HG03095 (cell line): ENCODE results near the gene CDK5.
"Not testable (repeated sequence)": the region's sequence is repeated elsewhere in the genome, so short reads cannot be mapped to it uniquely, and the experiment has no call there.

Source experiments
- ATAC-seq: cut with Tn5 transposase; IDR thresholded peaks from one replicate; pipeline ENCODE4 v1.9.1; 2021; ENCODE audit warnings: moderate library complexity; ENCODE audit not compliant: unreplicated experiment

Gene CDK5

GRCh38 chr7:151058781-151059366 is 1.2 kb upstream of the CDK5 start:
- ATAC-seq: no peak

- ATAC-seq: peak; percentile 89
Measured at GRCh38 chr7:151057989-151058780, 488 bp upstream of the CDK5 start.

DNA sequence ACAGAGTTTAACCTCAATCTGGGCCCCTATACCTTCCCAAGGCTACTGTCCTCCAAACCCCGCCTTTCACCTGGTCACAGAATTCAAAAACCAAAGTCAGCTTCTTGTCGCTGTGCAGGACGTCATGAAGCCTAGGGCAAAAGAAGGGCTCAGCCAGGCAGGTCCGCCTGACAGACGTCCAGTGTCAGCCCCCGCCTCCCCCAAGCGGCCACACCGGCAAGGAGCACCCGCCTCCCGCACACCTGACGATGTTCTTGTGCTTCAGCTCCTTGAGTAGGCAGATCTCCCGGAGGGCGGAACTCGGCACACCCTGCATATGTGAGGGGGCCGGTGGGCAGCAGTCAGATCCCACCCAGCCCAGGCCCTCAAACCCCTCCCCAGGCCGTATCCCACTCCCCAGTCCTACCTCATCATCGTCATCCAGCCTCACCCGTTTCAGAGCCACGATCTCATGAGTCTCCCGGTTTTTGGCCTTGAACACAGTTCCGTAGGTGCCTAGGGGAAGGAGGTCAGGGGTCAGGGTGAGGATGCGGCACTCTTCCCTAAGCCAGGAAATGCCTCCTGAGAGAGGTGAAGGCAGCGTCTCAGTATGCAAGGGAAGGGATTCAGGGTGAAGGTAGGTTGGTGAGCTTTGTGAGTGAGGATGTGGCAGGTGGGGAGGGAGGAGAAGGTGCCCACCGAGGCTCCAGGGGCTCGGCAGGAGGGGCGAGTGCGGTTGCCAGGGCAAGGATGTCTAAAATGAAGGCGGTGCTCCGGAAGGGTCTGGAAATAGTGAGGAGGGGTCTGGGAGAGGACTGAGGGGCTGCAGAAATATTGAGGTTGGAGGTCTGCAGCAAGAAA is 811 bp downstream of the CDK5 start:
- no peak for ATAC-seq

- ATAC-seq: no peak
Measured at GRCh38 chr7:151056283-151056665, 1.4 kb downstream of the CDK5 start.

DNA sequence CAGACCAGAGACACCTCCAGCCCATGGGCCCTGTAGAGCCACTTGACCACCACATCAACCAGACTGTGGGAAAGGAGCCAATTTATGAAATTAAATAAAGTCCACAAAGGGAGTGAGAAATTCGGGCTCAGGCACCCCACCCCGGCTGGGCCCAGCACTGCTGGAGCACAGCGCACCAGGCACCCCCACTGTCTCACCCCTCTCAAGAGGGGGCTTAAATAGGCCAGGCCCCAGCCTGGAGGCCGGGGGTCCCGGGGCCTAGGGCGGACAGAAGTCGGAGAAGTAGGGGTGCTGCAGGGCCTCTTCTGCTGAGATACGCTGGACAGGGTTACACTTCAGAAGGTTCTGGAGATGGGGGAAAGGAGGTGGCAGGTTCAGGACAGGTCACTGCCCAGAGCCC is 3.9 kb downstream of the CDK5 start:
- no peak for ATAC-seq

- ATAC-seq: no peak
Measured at GRCh38 chr7:151053096-151053495, 4.6 kb downstream of the CDK5 start.

- no peak for ATAC-seq
Measured at GRCh38 chr7:151051108-151051507, 6.6 kb downstream of the CDK5 start.

- no peak for ATAC-seq
Measured at GRCh38 chr7:151048911-151049463, 8.7 kb downstream of the CDK5 start.

DNA sequence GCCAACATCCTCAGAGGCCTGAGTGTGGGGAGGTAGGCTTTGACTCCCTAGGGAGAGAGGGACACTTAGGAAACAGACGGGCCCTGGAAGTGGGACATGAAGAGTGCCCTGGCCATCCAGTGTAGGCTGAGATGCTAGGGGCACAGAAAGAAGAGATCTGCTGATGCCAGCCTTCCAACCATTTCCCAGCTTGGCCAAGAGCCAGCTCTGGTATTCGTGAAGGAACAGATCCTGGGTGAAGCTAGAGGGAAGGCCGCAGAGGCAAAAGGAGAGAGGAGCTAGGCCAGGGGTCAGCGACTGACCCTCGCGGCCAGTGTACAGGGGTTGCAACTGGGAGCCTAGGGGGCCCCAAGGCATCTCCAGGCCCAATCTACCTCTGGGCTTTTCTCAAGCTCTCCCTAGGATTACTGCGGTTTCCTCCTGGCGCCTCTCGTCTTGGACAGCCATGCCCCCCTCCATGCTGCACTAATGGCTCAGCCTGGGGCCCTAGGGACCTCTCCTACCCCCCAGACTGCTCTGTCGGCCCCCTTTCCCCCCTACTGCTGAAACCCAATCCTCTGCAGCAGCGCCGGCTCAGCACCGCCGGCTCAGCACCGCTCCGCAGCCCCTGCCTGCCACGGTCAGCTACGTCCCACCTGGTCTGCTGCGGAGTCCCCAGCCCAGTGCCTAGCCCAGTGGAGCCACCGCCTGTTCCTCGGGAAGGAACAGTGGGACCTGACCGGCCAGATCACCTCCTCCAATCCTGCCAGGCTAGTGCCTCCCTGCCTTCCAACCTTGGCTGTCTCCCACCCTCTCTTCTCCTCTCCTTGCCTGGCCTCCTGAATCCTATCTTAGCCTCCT is 9.5 kb downstream of the CDK5 start, which contains the start of gene ASIC3:
TSS of gene ASIC3 (plus strand) at position 556 of the 840 bp plus-strand sequence. CDS start 355 bp downstream, outside the sequence.
- ATAC-seq: no peak

DNA sequence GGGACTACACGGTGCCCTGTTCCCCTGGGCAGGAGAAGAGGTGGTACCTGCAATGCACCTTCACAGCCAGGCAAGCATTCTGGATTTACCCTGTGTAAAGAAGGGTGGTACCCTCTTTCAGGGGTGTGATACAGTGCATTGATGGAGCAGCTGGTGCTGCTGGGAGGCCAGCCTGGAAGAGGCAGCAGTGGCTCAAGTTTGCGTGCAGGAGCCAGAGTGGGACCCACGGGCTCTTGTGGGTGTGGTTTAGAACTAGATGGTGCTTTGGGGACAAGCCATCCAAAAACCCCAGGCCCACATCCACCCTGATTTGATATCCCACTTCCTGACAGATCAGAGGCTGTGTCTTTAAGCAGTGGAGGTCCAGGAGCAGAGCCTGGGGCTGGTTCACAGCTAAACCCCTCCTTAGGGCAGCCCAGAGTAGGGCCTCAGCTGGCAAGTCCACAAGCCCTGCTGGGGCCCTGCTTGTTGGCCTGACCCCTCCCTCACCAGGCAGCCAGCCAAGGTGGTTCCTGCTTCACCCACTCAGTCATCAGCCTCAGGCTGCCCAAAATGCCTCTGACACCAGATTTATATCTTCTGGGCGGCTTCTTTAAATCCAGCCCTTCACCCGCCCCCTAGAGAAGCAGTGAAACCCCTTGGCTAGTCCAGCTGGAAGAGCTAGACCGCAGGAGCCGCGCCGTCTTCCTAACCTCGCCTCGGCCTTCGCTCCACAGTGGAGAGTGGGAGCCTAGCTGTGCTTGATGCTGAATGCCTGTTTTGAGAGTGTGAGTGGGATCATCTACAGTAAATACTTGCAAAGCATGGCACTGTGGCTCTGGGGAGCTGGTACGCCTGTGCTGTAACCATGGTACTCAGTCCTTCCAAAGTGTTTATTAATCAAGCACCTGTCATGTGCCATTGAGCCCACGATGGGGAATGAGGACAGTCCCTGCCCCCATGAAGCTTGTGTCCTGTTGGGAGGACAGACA is 10.8 kb downstream of the CDK5 start:
- ATAC-seq: no peak

GRCh38 chr7:151045967-151046366 is 11.7 kb downstream of the CDK5 start:
- no peak for ATAC-seq

GRCh38 chr7:151045262-151045661 is 12.4 kb downstream of the CDK5 start:
- ATAC-seq: no peak

- ATAC-seq: no peak
Measured at GRCh38 chr7:151043959-151044358, 13.7 kb downstream of the CDK5 start.

DNA sequence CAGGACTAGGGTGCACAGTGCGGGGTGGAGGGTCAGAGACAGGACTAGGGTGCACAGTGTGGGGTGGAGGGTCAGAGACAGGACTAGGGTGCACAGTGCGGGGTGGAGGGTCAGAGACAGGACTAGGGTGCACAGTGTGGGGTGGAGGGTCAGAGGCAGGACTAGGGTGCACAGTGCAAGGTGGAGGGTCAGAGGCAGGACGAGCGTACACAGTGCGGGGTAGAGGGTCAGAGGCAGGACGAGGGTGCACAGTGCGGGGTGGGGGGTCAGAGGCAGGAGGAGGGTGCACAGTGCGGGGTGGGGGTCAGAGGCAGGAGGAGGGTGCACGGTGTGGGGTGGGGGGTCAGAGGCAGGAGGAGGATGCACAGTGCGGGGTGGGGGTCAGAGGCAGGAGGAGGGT is 14.2 kb downstream of the CDK5 start:
- ATAC-seq: not testable (repeated sequence)

DNA sequence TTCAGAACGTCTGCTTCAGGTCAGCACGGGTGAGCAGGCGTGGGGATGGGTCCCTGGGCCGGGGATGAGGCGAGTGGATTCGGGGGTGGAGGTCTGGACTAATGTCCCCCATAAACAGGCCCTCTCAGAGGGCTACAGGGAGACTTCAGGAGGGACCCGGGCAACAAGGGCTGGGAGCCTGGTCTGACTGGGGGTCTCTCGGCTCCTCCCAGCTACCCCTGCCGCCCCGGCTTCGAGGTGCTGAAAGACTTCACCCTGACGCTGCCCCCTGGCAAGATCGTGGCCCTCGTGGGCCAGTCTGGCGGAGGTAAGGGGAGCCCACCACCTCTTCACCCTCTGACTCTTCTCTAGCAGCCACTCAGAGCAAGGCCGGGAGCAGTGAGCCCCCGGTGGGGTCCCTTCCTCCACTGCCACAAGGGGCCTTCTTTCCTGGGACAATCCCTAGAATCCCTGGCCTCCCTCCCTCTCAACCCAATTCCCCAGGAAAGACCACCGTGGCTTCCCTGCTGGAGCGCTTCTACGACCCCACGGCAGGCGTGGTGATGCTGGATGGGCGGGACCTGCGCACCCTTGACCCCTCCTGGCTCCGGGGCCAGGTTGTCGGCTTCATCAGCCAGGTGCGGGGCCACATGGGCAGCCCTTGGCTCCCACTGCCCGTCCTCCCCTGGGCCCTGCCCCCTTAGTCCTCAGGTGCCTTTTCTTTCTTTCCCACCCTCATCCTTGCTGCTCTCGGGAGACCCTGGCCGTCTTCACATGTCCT is 16.9 kb downstream of the CDK5 start:
- ATAC-seq: no peak

DNA sequence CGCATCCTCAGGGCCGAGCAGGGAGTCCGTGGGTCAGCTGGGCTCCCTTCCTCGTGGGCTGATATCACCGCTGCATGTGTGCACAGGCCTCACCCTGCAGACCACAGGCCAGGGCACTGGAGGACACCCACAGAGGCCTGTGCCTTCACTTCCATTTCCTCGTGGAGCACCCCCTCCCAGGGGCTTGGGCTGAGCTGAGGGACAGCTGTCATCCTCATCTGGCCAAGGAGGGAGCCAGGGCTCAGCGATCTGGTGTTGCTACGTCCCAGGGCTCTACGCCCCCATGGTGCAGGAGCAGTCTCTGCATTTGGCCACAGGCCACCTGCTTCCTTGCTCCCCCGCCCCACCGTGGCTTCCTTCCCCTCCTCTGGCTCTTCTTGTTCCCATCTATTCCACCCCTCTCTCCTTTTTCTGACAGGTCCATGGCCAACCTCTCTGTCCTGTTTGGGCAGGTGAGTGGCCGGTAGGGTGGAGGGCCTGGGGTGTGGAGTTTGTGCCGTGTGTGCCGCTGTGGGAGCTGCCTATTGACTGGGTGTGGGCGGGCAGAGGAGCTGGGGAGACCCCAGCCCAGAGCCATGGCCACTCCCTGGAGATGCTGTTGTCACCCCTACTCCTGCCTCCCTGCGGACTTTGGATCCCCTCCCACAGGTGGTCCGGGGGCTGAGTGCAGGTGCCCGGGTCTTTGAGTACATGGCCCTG is 17.7 kb downstream of the CDK5 start:
- no peak for ATAC-seq

- no peak for ATAC-seq
Measured at GRCh38 chr7:151038951-151039849, 18.5 kb downstream of the CDK5 start.
